Measurements from ENCODE around the gene RAB37.

The RAB37 gene

GRCh38 chr17:74728033-74728701 is 8.9 kb upstream of the RAB37 start:
- DNase-seq (ENCODE audit: low read depth), result no peak

GRCh38 chr17:74728702-74729075 is 8.4 kb upstream of the RAB37 start:
- DNase-seq (ENCODE audit: low read depth), result no peak

- no peak for DNase-seq (ENCODE audit: low read depth)
Observed at GRCh38 chr17:74729368-74729767, 7.7 kb upstream of the RAB37 start.

- no peak for DNase-seq (ENCODE audit: low read depth)
Observed at GRCh38 chr17:74729866-74730265, 7.2 kb upstream of the RAB37 start.

- no peak for DNase-seq (ENCODE audit: low read depth)
Observed at GRCh38 chr17:74730491-74731346, 6.3 kb upstream of the RAB37 start.

- DNase-seq (ENCODE audit: low read depth), result no peak
Observed at GRCh38 chr17:74731347-74731605, 5.8 kb upstream of the RAB37 start.

- DNase-seq (ENCODE audit: low read depth), result no peak
Observed at GRCh38 chr17:74732042-74732867, 4.8 kb upstream of the RAB37 start.

- DNase-seq (ENCODE audit: low read depth), result no peak
Observed at GRCh38 chr17:74733365-74734122, 3.5 kb upstream of the RAB37 start.

- DNase-seq (ENCODE audit: low read depth), result no peak
Observed at GRCh38 chr17:74734256-74734655, 2.8 kb upstream of the RAB37 start.

GRCh38 chr17:74737299-74738050 is 419 bp downstream of the RAB37 start:
- no peak for DNase-seq (ENCODE audit: low read depth)

- DNase-seq (ENCODE audit: low read depth), result no peak
Observed at GRCh38 chr17:74738051-74738996, 1.3 kb downstream of the RAB37 start.

- DNase-seq (ENCODE audit: low read depth), result no peak
Observed at GRCh38 chr17:74739227-74739831, 2.3 kb downstream of the RAB37 start.

- DNase-seq (ENCODE audit: low read depth), result no peak
Observed at GRCh38 chr17:74740173-74740572, 3.1 kb downstream of the RAB37 start.

- DNase-seq (ENCODE audit: low read depth), result no peak
Observed at GRCh38 chr17:74740641-74741387, 3.8 kb downstream of the RAB37 start.

- no peak for DNase-seq (ENCODE audit: low read depth)
Observed at GRCh38 chr17:74742153-74742515, 5.1 kb downstream of the RAB37 start.

- DNase-seq (ENCODE audit: low read depth), result no peak
Observed at GRCh38 chr17:74742978-74743545, 6.0 kb downstream of the RAB37 start.

- no peak for DNase-seq (ENCODE audit: low read depth)
Observed at GRCh38 chr17:74743755-74744154, 6.7 kb downstream of the RAB37 start.

GRCh38 chr17:74744349-74744713 is 7.3 kb downstream of the RAB37 start:
- no peak for DNase-seq (ENCODE audit: low read depth)
